HG02798 (cell line): ENCODE data around the gene PCBP1.
"Not testable (repeated sequence)": the region's sequence is repeated elsewhere in the genome, so short reads cannot be mapped to it uniquely, and the experiment has no call there.

Experiments used
- ATAC-seq: cut with Tn5 transposase; IDR thresholded peaks from one replicate; pipeline ENCODE4 v1.9.1; 2021; ENCODE audit warnings: mild to moderate bottlenecking; ENCODE audit not compliant: unreplicated experiment, poor library complexity

Gene PCBP1

GRCh38 chr2:70122470-70122869 lies 35.2 kb downstream of the PCBP1 start:
- ATAC-seq, result no peak

DNA sequence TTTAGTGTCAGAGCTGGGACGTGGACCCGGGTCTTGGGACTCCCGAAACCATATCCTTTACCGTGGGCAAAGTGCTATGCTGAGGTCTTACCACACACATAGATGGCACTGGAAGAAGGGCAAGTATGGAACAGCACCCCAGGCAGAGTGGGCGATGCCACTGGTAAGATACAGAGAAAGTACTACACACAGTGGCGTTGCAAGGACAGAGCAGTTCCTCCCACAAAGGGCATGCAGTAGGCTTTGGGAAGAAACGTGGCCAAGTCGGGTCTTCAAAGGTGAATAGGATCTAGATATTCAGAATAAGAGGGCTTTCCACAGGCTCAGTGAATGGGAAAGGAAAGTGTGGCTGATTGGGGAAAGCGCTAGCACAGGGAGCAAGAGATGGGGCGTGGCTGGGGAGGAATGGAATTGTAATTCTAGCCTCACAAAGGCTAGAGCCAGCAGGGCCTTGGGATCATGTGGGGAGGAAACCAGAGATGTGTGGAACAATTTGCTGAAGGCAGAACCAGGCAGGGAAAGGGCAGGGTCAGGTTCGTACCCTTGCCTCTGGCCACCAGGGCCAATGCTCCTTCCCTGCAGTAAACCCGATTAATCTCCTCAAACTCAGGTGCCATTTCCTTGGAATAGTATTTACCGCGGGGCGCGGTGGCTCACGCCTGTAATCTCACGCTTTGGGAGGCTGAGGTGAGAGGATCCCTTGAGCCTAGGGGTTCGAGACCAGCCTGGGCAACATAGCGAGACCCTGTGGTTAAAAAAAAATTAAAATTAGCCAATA lies 36.0 kb downstream of the PCBP1 start:
- no peak for ATAC-seq

GRCh38 chr2:70123829-70124116 lies 36.5 kb downstream of the PCBP1 start:
- ATAC-seq, result no peak

DNA sequence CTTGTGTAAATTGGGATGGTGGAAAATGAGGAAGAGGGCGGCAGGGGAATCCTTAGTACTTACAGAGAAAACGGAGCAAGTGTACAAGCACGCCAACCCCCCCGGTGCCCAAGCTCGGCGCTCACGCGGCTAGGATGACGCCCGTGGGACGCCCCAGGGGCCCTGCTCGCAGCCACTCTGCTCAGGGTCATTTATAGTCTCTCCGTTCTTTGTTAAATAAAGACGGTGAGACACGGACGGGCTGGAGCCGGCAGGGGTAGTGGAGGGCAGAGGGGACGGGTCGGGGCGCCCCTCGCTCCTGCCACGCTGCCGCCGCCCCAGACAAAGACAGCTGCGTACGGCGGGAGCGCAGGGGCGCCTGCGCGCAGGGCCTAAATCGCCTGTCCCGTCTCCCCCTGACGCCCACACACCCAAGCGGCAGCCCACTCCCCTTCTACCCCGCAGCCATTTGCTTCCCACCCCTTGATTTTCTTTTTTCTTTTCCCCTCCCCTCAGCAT lies 37.8 kb downstream of the PCBP1 start:
- peak; percentile 49 for ATAC-seq

DNA sequence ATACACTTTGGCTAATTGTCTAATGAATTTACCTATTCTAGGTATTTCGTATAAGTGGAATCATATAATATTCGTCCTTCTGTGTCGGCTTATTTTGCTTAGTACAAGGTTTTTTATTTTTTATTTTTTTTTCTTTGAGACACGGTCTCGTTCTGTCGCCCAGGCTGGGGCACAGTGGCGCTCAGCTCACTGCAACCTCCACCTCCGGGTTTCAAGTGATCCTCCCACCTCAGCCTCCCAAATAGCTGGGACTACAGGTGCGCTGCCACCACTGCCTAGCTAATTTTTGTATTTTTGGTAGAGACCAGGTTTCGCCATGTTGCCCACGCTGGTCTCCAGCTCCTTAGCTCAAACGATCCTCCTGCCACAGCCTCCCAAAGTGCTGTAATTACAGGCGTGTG lies 38.2 kb downstream of the PCBP1 start:
- no peak for ATAC-seq

GRCh38 chr2:70126413-70126812 lies 39.1 kb downstream of the PCBP1 start:
- no peak for ATAC-seq

DNA sequence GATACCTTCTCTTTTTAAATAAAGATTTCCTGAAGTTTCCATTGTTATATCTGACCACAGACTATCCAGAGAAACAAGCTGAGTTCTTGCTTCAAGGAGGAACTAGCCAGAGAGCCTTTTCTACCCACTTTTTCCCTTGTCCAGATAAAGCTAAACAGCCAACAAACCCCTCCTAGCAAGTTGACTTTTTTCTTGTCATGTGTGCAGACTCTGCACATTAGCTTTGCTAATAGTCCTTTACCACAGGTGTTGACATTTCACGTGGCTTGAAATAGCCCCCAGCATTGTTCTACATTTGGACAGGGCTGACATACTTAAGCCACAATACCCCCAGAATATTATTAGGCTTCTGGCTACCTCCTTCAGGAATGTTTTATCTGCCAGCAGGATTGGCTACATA lies 40.7 kb downstream of the PCBP1 start:
- no peak for ATAC-seq

DNA sequence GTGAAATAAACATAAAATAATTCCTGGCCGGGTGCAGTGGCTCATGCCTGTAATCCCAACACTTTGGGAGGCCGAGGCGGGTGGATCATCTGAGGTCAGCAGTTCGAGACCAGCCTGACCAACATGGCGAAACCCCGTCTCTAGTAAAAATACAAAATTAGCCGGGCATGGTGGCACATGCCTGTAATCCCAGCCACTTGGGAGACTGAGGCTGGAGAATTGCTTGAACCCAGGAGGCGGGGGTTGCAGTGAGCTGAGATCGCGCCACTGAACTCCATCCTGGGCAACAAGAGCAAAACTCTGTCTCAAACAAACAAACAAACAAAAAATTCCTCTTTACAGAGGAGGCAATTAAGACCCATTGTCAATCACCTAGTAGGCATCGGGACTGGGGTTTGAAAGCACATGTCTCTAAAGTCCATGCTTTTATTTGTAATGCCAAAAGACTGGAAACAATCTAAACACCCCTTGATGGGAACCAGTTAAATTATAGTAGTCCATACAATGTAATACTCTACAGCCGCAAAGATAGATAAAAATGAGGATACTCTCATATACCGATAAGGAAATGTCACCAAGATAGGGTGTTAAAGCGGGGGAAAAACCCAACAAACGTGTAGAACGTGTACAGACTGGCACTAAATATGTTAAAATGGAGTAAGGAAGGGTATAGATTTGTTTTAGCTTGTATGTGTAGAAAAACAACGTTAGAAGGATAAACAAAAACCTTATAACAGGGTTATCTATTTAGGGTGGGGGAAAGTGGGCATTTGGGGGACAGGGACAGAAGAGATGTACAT lies 44.3 kb downstream of the PCBP1 start:
- not testable (repeated sequence) for ATAC-seq

GRCh38 chr2:70132244-70133126 lies 45.2 kb downstream of the PCBP1 start:
- peak; percentile 53 for ATAC-seq

GRCh38 chr2:70133127-70133452 lies 45.8 kb downstream of the PCBP1 start:
- ATAC-seq, result no peak

GRCh38 chr2:70133491-70134322 lies 46.4 kb downstream of the PCBP1 start:
- ATAC-seq, result peak; percentile 28

- ATAC-seq, result not testable (repeated sequence)
Observed at GRCh38 chr2:70134323-70134983, 47.2 kb downstream of the PCBP1 start.
